Renal pelvis (tissue), 4 donors: ENCODE data around the gene XKR7. TPM values are rescaled to one million over a fixed set of nuclear protein-coding genes. Genes with fewer than 3 reads are reported as not detected.

Source experiments
- DNase-seq: peaks from one replicate; pipeline ENCODE4 v3.0.0-alpha.2; 2013
- polyA plus RNA-seq, 3 donors: library from polyadenylated mRNA; unstranded; fragments of 120-200 nt; gene quantifications; one replicate each; pipeline ENCODE4 v1.2.1, GENCODE V29; 2013; ENCODE audit not compliant: insufficient read length in 3 of 3

XKR7 gene
- polyA plus RNA-seq, 3 donors: 0.25 to 0.58 (median 0.43) TPM

- no peak for DNase-seq
Observed at GRCh38 chr20:32037929-32038328, 70.0 kb downstream of the XKR7 start.

- DNase-seq: no peak
Observed at GRCh38 chr20:32040142-32040953, 72.4 kb downstream of the XKR7 start.

- no peak for DNase-seq
Observed at GRCh38 chr20:32045999-32046398, 78.0 kb downstream of the XKR7 start.

GRCh38 chr20:32050324-32050841, 82.4 kb downstream of the XKR7 start:
- no peak for DNase-seq

- no peak for DNase-seq
Observed at GRCh38 chr20:32050851-32051556, 83.1 kb downstream of the XKR7 start.

- DNase-seq: no peak
Observed at GRCh38 chr20:32051720-32052089, 83.8 kb downstream of the XKR7 start.

GRCh38 chr20:32052090-32052777, 84.3 kb downstream of the XKR7 start, which contains the start of gene HCK:
Gene HCK, plus strand, starts transcription at chr20:32052242.
- DNase-seq: no peak

- DNase-seq: no peak
Observed at GRCh38 chr20:32052778-32053362, 84.9 kb downstream of the XKR7 start.

Other genes starting within 250 kb of the XKR7 start
- 10 to 100 TPM; 80.1 to 84.8 (median 81.1) TPM for gene BCL2L1, start 245.3 kb upstream of the XKR7 start, polyA plus RNA-seq
- gene TPX2, start 228.9 kb upstream of the XKR7 start, polyA plus RNA-seq: 10 to 100 TPM; 44.9 to 53.9 (median 49.4) TPM
- gene MYLK2, start 148.8 kb upstream of the XKR7 start, polyA plus RNA-seq: under 1 TPM; 0.65 to 0.95 (median 0.91) TPM
- gene FOXS1, start 122.5 kb upstream of the XKR7 start, polyA plus RNA-seq: 1 to 10 TPM; 7.6 to 9.2 (median 8.0) TPM
- gene DUSP15, start 97.6 kb upstream of the XKR7 start, polyA plus RNA-seq: 10 to 100 TPM; 17.9 to 23.0 (median 20.7) TPM
- 1 to 10 TPM; 2.6 to 5.7 (median 5.6) TPM for gene TTLL9, start 97.5 kb upstream of the XKR7 start, polyA plus RNA-seq
- gene PDRG1, start 16.1 kb upstream of the XKR7 start, polyA plus RNA-seq: 10 to 100 TPM; 20.6 to 21.3 (median 20.9) TPM
- 1 to 10 TPM; 7.0 to 9.2 (median 8.4) TPM for gene CCM2L, start 42.3 kb downstream of the XKR7 start, polyA plus RNA-seq
- 1 to 10 TPM; 2.0 to 3.3 (median 2.5) TPM for gene HCK, start 84.1 kb downstream of the XKR7 start, polyA plus RNA-seq
- gene TM9SF4, start 141.6 kb downstream of the XKR7 start, polyA plus RNA-seq: 10 to 100 TPM; 66.6 to 73.9 (median 71.9) TPM
- gene PLAGL2, start 239.6 kb downstream of the XKR7 start, polyA plus RNA-seq: 10 to 100 TPM; 22.0 to 24.9 (median 22.8) TPM
- gene POFUT1, start 239.7 kb downstream of the XKR7 start, polyA plus RNA-seq: 10 to 100 TPM; 42.8 to 46.6 (median 43.1) TPM